ENCODE results near the gene MIGA1. TPM values are rescaled to one million over a fixed set of nuclear protein-coding genes. Genes with fewer than 3 reads are reported as not detected.

The MIGA1 gene
- total and polyA plus RNA-seq, 12 donors, result 2.4 to 24.2 (median 16.8) TPM

GRCh38 chr1:77828098-77828497 lies 48.6 kb downstream of the MIGA1 start:
- no peak overlapping the region for H3K4me3 ChIP-seq
- intact Hi-C loops (cut with DNase I), result loop anchor here in 1 of 2 donors (10.0 kb wide), 1 partner anchor 57 kb away; the partner anchor contains the start of gene NEXN
- DNase-seq, result no peak
- no peak for TF ChIP-seq POLR2A (IDR thresholded peaks at IDR 0.05)
- TF ChIP-seq, protein P1, sequence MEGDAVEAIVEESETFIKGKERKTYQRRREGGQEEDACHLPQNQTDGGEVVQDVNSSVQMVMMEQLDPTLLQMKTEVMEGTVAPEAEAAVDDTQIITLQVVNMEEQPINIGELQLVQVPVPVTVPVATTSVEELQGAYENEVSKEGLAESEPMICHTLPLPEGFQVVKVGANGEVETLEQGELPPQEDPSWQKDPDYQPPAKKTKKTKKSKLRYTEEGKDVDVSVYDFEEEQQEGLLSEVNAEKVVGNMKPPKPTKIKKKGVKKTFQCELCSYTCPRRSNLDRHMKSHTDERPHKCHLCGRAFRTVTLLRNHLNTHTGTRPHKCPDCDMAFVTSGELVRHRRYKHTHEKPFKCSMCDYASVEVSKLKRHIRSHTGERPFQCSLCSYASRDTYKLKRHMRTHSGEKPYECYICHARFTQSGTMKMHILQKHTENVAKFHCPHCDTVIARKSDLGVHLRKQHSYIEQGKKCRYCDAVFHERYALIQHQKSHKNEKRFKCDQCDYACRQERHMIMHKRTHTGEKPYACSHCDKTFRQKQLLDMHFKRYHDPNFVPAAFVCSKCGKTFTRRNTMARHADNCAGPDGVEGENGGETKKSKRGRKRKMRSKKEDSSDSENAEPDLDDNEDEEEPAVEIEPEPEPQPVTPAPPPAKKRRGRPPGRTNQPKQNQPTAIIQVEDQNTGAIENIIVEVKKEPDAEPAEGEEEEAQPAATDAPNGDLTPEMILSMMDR (IDR thresholded peaks at IDR 0.05), result no peak
- no peak overlapping the region for H3K27ac ChIP-seq
- no peaks in the 10 kb centered on the region for H3K9me3 ChIP-seq (replicated peaks in 1 of 3)
- H3K36me3 ChIP-seq (replicated peaks in 1 of 2), result no peaks in the 10 kb centered on the region
- H3K4me1 ChIP-seq (replicated peaks in 1 of 2), result peaks cover 9 to 34% of the 10 kb centered on the region in 2 donors
- 95 to 100% (median 97%) methylated on average over 1 of the region's 1 CpG for WGBS, 4 donors
- H3K27me3 ChIP-seq, result no peaks in the 10 kb centered on the region

DNA sequence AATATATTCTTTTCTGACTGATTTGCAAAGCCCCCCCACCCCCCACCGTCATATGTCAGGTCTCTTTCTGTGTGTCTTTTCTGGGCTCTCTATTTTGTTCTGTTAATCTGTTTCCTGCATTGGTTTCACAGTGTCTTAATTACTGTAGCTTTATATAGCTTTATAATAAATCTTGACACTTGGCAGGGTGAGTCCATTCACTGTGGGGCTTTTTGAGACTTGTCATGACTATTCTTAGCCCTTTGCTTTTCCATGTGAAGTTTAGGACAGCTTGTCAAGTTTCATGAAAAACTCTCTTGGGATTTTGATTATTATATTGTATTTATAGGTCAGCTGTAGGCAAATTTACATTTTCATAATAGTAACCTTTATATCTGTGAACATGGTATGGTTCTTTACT lies 50.4 kb downstream of the MIGA1 start:
- TF ChIP-seq POLR2A (IDR thresholded peaks at IDR 0.05), result no peak
- H3K36me3 ChIP-seq (replicated peaks in 1 of 2), result no peaks in the 10 kb centered on the region
- H3K4me1 ChIP-seq (replicated peaks in 1 of 2), result peaks cover 9 to 41% of the 10 kb centered on the region in 2 donors
- H3K27me3 ChIP-seq, result no peaks in the 10 kb centered on the region
- intact Hi-C loops (cut with DNase I), result loop anchor here in 1 of 2 donors (10.0 kb wide), 1 partner anchor 55 kb away; the partner anchor contains the start of gene NEXN
- no peaks in the 10 kb centered on the region for H3K9me3 ChIP-seq (replicated peaks in 1 of 3)
- H3K27ac ChIP-seq, result no peak overlapping the region
- no peak overlapping the region for H3K4me3 ChIP-seq
- WGBS, 4 donors, result 73 to 87% (median 79%) methylated on average over 1 of the region's 1 CpG
- DNase-seq, result no peak

GRCh38 chr1:77830946-77831345 lies 51.5 kb downstream of the MIGA1 start:
- intact Hi-C loops (cut with DNase I), result no loop called here
- TF ChIP-seq, protein P1 (IDR thresholded peaks at IDR 0.05), result no peak
- no peak for TF ChIP-seq POLR2A (IDR thresholded peaks at IDR 0.05)

DNA sequence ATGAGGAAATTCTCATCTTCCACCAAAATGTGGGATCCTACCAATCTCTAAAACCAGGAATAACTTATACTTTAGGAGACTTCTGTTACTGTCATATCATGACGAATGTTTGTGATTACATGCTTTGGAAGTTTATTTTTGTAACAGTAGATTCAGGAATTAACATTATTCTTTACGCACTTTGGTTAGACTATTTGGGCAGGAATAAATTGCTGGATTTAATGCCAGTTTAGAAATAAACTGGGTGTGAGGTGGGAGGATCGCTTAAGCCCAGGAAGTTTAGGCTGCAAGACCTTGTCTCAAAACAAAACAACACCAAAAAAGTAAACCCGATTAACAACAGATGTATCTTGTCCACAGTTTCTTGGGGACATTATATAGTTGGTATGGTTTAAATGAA lies 52.1 kb downstream of the MIGA1 start:
- 79 to 82% (median 81%) methylated on average over 4 of the region's 4 CpGs for WGBS, 4 donors
- no peak for DNase-seq
- H3K4me1 ChIP-seq (replicated peaks in 1 of 2), result peaks cover 9 to 39% of the 10 kb centered on the region in 2 donors
- intact Hi-C loops (cut with DNase I), result no loop called here
- no peak overlapping the region for H3K4me3 ChIP-seq
- H3K27me3 ChIP-seq, result no peaks in the 10 kb centered on the region
- no peaks in the 10 kb centered on the region for H3K36me3 ChIP-seq (replicated peaks in 1 of 2)
- peak overlapping the region in 4 of 5 donors; percentile 9 to 62 (median 28) for H3K27ac ChIP-seq
- no peak for TF ChIP-seq POLR2A (IDR thresholded peaks at IDR 0.05)
- TF ChIP-seq, protein P1 (IDR thresholded peaks at IDR 0.05), result no peak
- H3K9me3 ChIP-seq (replicated peaks in 1 of 3), result no peaks in the 10 kb centered on the region

More at GRCh38 chr1:77830946-77831345, 51.5 kb downstream of the MIGA1 start:
- DNase-seq, result no peak
- peaks cover 9 to 39% of the 10 kb centered on the region in 2 donors for H3K4me1 ChIP-seq (replicated peaks in 1 of 2)
- no peaks in the 10 kb centered on the region for H3K36me3 ChIP-seq (replicated peaks in 1 of 2)
- no peaks in the 10 kb centered on the region for H3K9me3 ChIP-seq (replicated peaks in 1 of 3)
- no peaks in the 10 kb centered on the region for H3K27me3 ChIP-seq
- no peak overlapping the region for H3K27ac ChIP-seq
- no peak overlapping the region for H3K4me3 ChIP-seq
- 89 to 93% (median 92%) methylated on average over 3 of the region's 3 CpGs for WGBS, 4 donors
